ENCODE measurements around the gene TMEM184A. TPM values are rescaled to one million over a fixed set of nuclear protein-coding genes. Genes with fewer than 3 reads are reported as not detected.

Gene TMEM184A
- total and polyA plus RNA-seq, 10 of the 15 experiments (the other 5 are each of a cell fraction or from before 2014, with no cell fraction given), result 0.04 to 0.15 TPM; not detected in 8

- Histone ChIP-seq H3K4me1 (ENCODE audit: control insufficient read depth, insufficient read depth, low read length) (peaks cover 13% of the 10 kb centered on the region), H3K27ac (ENCODE audit: control insufficient read depth, insufficient read depth) (no peak overlapping the region), H3K9me3 (replicated peaks; ENCODE audit: control insufficient read depth, insufficient read depth, low read length) (no peaks in the 10 kb centered on the region), H3K4me2 (ENCODE audit: control insufficient read depth, insufficient read depth) (no peak overlapping the region), H3K36me3 (ENCODE audit: control insufficient read depth in 2 of 2, insufficient read depth in 2 of 2, low read length in 1 of 2) (peaks cover 3 to 17% of the 10 kb centered on the region in 2 experiments; a peak in 3 of 4 replicates), H3K9ac (ENCODE audit: control insufficient read depth, insufficient read depth, low read length) (no peak overlapping the region), H3K27me3 (replicated peaks in 1 of 2; ENCODE audit: control insufficient read depth in 2 of 2, insufficient read depth in 2 of 2, low read length in 1 of 2) (no peaks in the 10 kb centered on the region), H3K79me2 (ENCODE audit: control insufficient read depth, insufficient read depth, low read length) (peaks cover 42% of the 10 kb centered on the region), H3K4me3 (no peak overlapping the region), H4K20me1 (ENCODE audit: control insufficient read depth, insufficient read depth) (peaks cover 7% of the 10 kb centered on the region; the same call in 1 of the 2 replicates), H2AFZ (ENCODE audit: control insufficient read depth, low read depth, low read length) (no peak overlapping the region)
- RAD21 ChIA-PET (ENCODE audit: unreplicated experiment), result interaction anchor here (0.6 to 0.7 kb wide), 2 partner anchors 23 to 718 kb away, joined by 3 read pairs; no protein-coding TSS in a partner anchor
- CTCF ChIA-PET, result no interaction called here
- FAIRE-seq (no peak), DNase-seq (ENCODE audit: low read depth, low spot score) (no peak), ATAC-seq (no peak)
- POLR2A ChIA-PET, result interaction anchor here (1.1 kb wide), 1 partner anchor 33 kb away, joined by 3 read pairs; no protein-coding TSS in a partner anchor
- SMC1A ChIA-PET (ENCODE audit: uncharacterized antibody, unreplicated experiment), result no interaction called here
- 95% methylated on average over 35 of the region's 42 CpGs for WGBS (ENCODE audit: insufficient coverage, insufficient replicate concordance, low lambda C conversion rate, missing lambda C conversion rate)
- intact Hi-C loops (cut with micrococcal nuclease; ENCODE audit: unreplicated experiment) (no loop called here), in situ Hi-C loops (cut with MboI) (no loop called here)
- BruUV-seq (replicated peaks), result no TSS peak
- no peak for TF ChIP-seq NKRF (conservative IDR thresholded peaks at IDR 0.05)
- TF ChIP-seq, protein P1, sequence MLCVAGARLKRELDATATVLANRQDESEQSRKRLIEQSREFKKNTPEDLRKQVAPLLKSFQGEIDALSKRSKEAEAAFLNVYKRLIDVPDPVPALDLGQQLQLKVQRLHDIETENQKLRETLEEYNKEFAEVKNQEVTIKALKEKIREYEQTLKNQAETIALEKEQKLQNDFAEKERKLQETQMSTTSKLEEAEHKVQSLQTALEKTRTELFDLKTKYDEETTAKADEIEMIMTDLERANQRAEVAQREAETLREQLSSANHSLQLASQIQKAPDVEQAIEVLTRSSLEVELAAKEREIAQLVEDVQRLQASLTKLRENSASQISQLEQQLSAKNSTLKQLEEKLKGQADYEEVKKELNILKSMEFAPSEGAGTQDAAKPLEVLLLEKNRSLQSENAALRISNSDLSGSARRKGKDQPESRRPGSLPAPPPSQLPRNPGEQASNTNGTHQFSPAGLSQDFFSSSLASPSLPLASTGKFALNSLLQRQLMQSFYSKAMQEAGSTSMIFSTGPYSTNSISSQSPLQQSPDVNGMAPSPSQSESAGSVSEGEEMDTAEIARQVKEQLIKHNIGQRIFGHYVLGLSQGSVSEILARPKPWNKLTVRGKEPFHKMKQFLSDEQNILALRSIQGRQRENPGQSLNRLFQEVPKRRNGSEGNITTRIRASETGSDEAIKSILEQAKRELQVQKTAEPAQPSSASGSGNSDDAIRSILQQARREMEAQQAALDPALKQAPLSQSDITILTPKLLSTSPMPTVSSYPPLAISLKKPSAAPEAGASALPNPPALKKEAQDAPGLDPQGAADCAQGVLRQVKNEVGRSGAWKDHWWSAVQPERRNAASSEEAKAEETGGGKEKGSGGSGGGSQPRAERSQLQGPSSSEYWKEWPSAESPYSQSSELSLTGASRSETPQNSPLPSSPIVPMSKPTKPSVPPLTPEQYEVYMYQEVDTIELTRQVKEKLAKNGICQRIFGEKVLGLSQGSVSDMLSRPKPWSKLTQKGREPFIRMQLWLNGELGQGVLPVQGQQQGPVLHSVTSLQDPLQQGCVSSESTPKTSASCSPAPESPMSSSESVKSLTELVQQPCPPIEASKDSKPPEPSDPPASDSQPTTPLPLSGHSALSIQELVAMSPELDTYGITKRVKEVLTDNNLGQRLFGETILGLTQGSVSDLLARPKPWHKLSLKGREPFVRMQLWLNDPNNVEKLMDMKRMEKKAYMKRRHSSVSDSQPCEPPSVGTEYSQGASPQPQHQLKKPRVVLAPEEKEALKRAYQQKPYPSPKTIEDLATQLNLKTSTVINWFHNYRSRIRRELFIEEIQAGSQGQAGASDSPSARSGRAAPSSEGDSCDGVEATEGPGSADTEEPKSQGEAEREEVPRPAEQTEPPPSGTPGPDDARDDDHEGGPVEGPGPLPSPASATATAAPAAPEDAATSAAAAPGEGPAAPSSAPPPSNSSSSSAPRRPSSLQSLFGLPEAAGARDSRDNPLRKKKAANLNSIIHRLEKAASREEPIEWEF (IDR thresholded peaks at IDR 0.05; ENCODE audit: insufficient replicate concordance, low read depth, low read length), result no peak
- no peak for TF ChIP-seq HDAC6 (IDR thresholded peaks at IDR 0.05; ENCODE audit: unreplicated experiment)
- TF ChIP-seq CEBPZ (IDR thresholded peaks at IDR 0.05; ENCODE audit: low read depth, low read length), result no peak
- no peak for TF ChIP-seq CTCF (IDR thresholded peaks at IDR 0.05 in 2 of 3, conservative IDR thresholded peaks at IDR 0.05 in 1 of 3; ENCODE audit: control insufficient read depth in 2 of 3, extremely low read depth in 1 of 3, insufficient read depth in 1 of 3, low read depth in 3 of 3, low read length in 3 of 3)
- no peak for TF ChIP-seq PML (IDR thresholded peaks at IDR 0.05; ENCODE audit: low read length)
- TF ChIP-seq ATF7 (IDR thresholded peaks at IDR 0.05; ENCODE audit: low read depth), result no peak
These were observed 20.1 kb downstream of the TMEM184A start for GRCh38 chr7:1535701-1536454.

Measured in GM12878 (cell line).